ENCODE results near the gene TMEM225B.

GRCh38 chr7:99653754-99654153 lies 55.7 kb downstream of the TMEM225B start:
- no peak for TF ChIP-seq CTCF (IDR thresholded peaks at IDR 0.05)
- no peak for TF ChIP-seq POLR2A (IDR thresholded peaks at IDR 0.05)
